Cardiac fibroblast (primary cell): Measurements from ENCODE around the gene NSFL1C.

ENCODE experiments used
- DNase-seq, 2 donors: peaks; one replicate each; pipeline versions ENCODE4 v3.0.0 to v3.0.0-alpha.2; 2010; ENCODE audit warnings: low read depth in 2 of 2
- H3K4me3 ChIP-seq, 2 donors: replicated peaks in 1 of 2; 1 replicate in 1 of 2; 2 replicates in 1 of 2; pipeline ENCODE4 v1.5.1; 2011; ENCODE audit warnings: low read depth in 2 of 2, low read length in 2 of 2, mild to moderate bottlenecking in 2 of 2, moderate library complexity in 1 of 2
- CTCF ChIP-seq: IDR thresholded peaks from one replicate; pipeline ENCODE4 v1.5.1; 2011; ENCODE audit warnings: low read depth, mild to moderate bottlenecking, low read length, inconsistent platforms

Gene NSFL1C

GRCh38 chr20:1427457-1428054 lies 39.1 kb downstream of the NSFL1C start:
- DNase-seq, result peak in 1 of 2 donors; percentile 34
- no peak for TF ChIP-seq CTCF
- no peak overlapping the region for H3K4me3 ChIP-seq

GRCh38 chr20:1426231-1426849 lies 40.3 kb downstream of the NSFL1C start:
- no peak for TF ChIP-seq CTCF

GRCh38 chr20:1424336-1424735 lies 42.3 kb downstream of the NSFL1C start:
- DNase-seq, result no peak
- H3K4me3 ChIP-seq, result no peak overlapping the region
- no peak for TF ChIP-seq CTCF

More at GRCh38 chr20:1426231-1426849, 40.3 kb downstream of the NSFL1C start:
- H3K4me3 ChIP-seq, result no peak overlapping the region
- no peak for DNase-seq

GRCh38 chr20:1423625-1424106 lies 43.0 kb downstream of the NSFL1C start:
- H3K4me3 ChIP-seq, result no peak overlapping the region
- peak; percentile 5 for TF ChIP-seq CTCF
- peak; percentile 78 to 85 for DNase-seq

- TF ChIP-seq CTCF, result no peak
- DNase-seq, result no peak
- H3K4me3 ChIP-seq, result no peak overlapping the region
Measured at GRCh38 chr20:1423206-1423605, 43.4 kb downstream of the NSFL1C start.

GRCh38 chr20:1422753-1423152 lies 43.9 kb downstream of the NSFL1C start:
- H3K4me3 ChIP-seq, result no peak overlapping the region
- DNase-seq, result peak in 1 of 2 donors; percentile 12
- no peak for TF ChIP-seq CTCF
